ENCODE data around the gene IRAK1.

GRCh38 chrX:154015581-154016264 lies 4.0 kb downstream of the IRAK1 start:
- no peak for TF ChIP-seq POLR2A (IDR thresholded peaks at IDR 0.05)
- TF ChIP-seq CTCF (IDR thresholded peaks at IDR 0.05): no peak
